Measurements from ENCODE around the gene WDR18.

- TF ChIP-seq POLR2A (IDR thresholded peaks at IDR 0.05; ENCODE audit: low read length) (no peak), GATA1 (IDR thresholded peaks at IDR 0.05; ENCODE audit: low read depth, low read length) (no peak)
These were observed 6.0 kb downstream of the WDR18 start for GRCh38 chr19:990119-990571.
